H9 (cell line): ENCODE data around the gene KRT5. TPM values are rescaled to one million over a fixed set of nuclear protein-coding genes. Genes with fewer than 3 reads are reported as not detected.

Source experiments
- DNase-seq: peaks from one replicate; pipeline ENCODE4 v3.0.0-alpha.2; 2017
- H2AFZ ChIP-seq: one replicate; pipeline ENCODE4 v1.6.1; 2013; ENCODE audit warnings: mild to moderate bottlenecking, low read length, control low read depth, moderate library complexity
- H2AK5ac ChIP-seq: 2 replicates; pipeline ENCODE4 v1.6.1; 2013; ENCODE audit warnings: low read length, control low read depth, mixed read lengths; ENCODE audit not compliant: insufficient read length
- H2BK120ac ChIP-seq: one replicate; pipeline ENCODE4 v1.6.1; 2013; ENCODE audit warnings: low read depth, mild to moderate bottlenecking, low read length, control low read depth, inconsistent platforms; ENCODE audit not compliant: poor library complexity, severe bottlenecking
- H2BK12ac ChIP-seq: 2 replicates; pipeline ENCODE4 v1.6.1; 2013; ENCODE audit warnings: low read length, control low read depth, mixed read lengths, low read depth; ENCODE audit not compliant: insufficient read length
- H2BK15ac ChIP-seq: 2 replicates; pipeline ENCODE4 v1.6.1; 2013; ENCODE audit warnings: low read depth, low read length, control low read depth
- H2BK20ac ChIP-seq: one replicate; pipeline ENCODE4 v1.6.1; 2013; ENCODE audit warnings: low read depth, mild to moderate bottlenecking, low read length, control low read depth, inconsistent platforms; ENCODE audit not compliant: poor library complexity, severe bottlenecking
- H2BK5ac ChIP-seq: 2 replicates; pipeline ENCODE4 v1.6.1; 2013; ENCODE audit warnings: low read length, control low read depth, mixed read lengths; ENCODE audit not compliant: insufficient read length
- H3K14ac ChIP-seq: 2 replicates; pipeline ENCODE4 v1.6.1; 2013; ENCODE audit warnings: low read length, control low read depth; ENCODE audit not compliant: insufficient read depth
- H3K18ac ChIP-seq: 2 replicates; pipeline ENCODE4 v1.6.1; 2013; ENCODE audit warnings: low read depth, mild to moderate bottlenecking, mixed read lengths, low read length, control low read depth; ENCODE audit not compliant: insufficient read length
- H3K23ac ChIP-seq: 2 replicates; pipeline ENCODE4 v1.6.1; 2013; ENCODE audit warnings: low read length, control low read depth, mixed read lengths, low read depth; ENCODE audit not compliant: insufficient read length
- H3K23me2 ChIP-seq: 2 replicates; pipeline ENCODE4 v1.6.1; 2013; ENCODE audit warnings: low read depth, mild to moderate bottlenecking, mixed read lengths, low read length, control low read depth; ENCODE audit not compliant: insufficient read length, poor library complexity, severe bottlenecking
- H3K27ac ChIP-seq: 2 replicates; pipeline ENCODE4 v1.5.1; 2013; ENCODE audit warnings: low read length, control low read depth, mixed read lengths, low read depth; ENCODE audit not compliant: insufficient read length
- H3K27me3 ChIP-seq: 2 replicates; pipeline ENCODE4 v1.6.1; 2013; ENCODE audit warnings: low read length, control low read depth, inconsistent platforms; ENCODE audit not compliant: insufficient read depth
- H3K4ac ChIP-seq: 2 replicates; pipeline ENCODE4 v1.6.1; 2013; ENCODE audit warnings: low read depth, mild to moderate bottlenecking, control low read depth, inconsistent platforms, low read length, moderate library complexity
- H3K4me1 ChIP-seq: 2 replicates; pipeline ENCODE4 v1.6.1; 2013; ENCODE audit warnings: low read length, control low read depth, inconsistent platforms; ENCODE audit not compliant: insufficient read depth
- H3K4me2 ChIP-seq: 2 replicates; pipeline ENCODE4 v1.6.1; 2013; ENCODE audit warnings: low read length, control low read depth, mixed read lengths; ENCODE audit not compliant: insufficient read length, insufficient read depth
- H3K56ac ChIP-seq: 2 replicates; pipeline ENCODE4 v1.6.1; 2013; ENCODE audit warnings: low read depth, mild to moderate bottlenecking, mixed read lengths, low read length, control low read depth; ENCODE audit not compliant: insufficient read length
- H3K79me1 ChIP-seq: 2 replicates; pipeline ENCODE4 v1.6.1; 2013; ENCODE audit warnings: low read depth, mild to moderate bottlenecking, moderate library complexity, low read length, control low read depth, inconsistent platforms; ENCODE audit not compliant: insufficient read depth, poor library complexity, severe bottlenecking
- H3K79me2 ChIP-seq: 2 replicates; pipeline ENCODE4 v1.6.1; 2013; ENCODE audit warnings: low read length, control low read depth, inconsistent platforms; ENCODE audit not compliant: insufficient read depth
- H3K9ac ChIP-seq: 2 replicates; pipeline ENCODE4 v1.6.1; 2013; ENCODE audit warnings: low read length, control low read depth, mixed read lengths; ENCODE audit not compliant: insufficient read length; ENCODE audit errors: extremely low read depth
- H3K9me3 ChIP-seq: one replicate; pipeline ENCODE4 v1.6.1; 2013; ENCODE audit warnings: low read depth, low read length, inconsistent platforms; ENCODE audit not compliant: control insufficient read depth
- H3T11ph ChIP-seq: one replicate; pipeline ENCODE4 v1.6.1; 2013; ENCODE audit warnings: mild to moderate bottlenecking, low read length, control low read depth, inconsistent platforms
- H4K20me1 ChIP-seq: one replicate; pipeline ENCODE4 v1.6.1; 2013; ENCODE audit not compliant: control insufficient read depth, insufficient read length, insufficient read depth
- H4K5ac ChIP-seq: 2 replicates; pipeline ENCODE4 v1.6.1; 2013; ENCODE audit warnings: low read depth, mild to moderate bottlenecking, mixed read lengths, low read length, control low read depth; ENCODE audit not compliant: insufficient read length
- H4K8ac ChIP-seq: replicated peaks from 2 replicates; pipeline ENCODE4 v1.6.1; 2013; ENCODE audit warnings: low read length, control low read depth, mixed read lengths, low read depth; ENCODE audit not compliant: insufficient read length
- H4K91ac ChIP-seq: 2 replicates; pipeline ENCODE4 v1.6.1; 2013; ENCODE audit warnings: low read depth, mild to moderate bottlenecking, moderate library complexity, mixed read lengths, low read length, control low read depth; ENCODE audit not compliant: insufficient read length
- H3K27ac Mint-ChIP-seq, 3 experiments: 2 replicates in 2 of 3; 3 replicates in 1 of 3; pipeline ENCODE4 v1.8.0; 2020 to 2021; ENCODE audit warnings: mixed read lengths in 3 of 3, mild to moderate bottlenecking in 1 of 3, moderate library complexity in 1 of 3
- H3K27me3 Mint-ChIP-seq: 2 replicates; pipeline ENCODE4 v1.8.0; 2021; ENCODE audit warnings: low read depth, mild to moderate bottlenecking, moderate library complexity, mixed read lengths
- H3K36me3 Mint-ChIP-seq, 3 experiments: 2 replicates in 2 of 3; 3 replicates in 1 of 3; pipeline ENCODE4 v1.8.0; 2020 to 2021; ENCODE audit warnings: low read depth in 3 of 3, mixed read lengths in 3 of 3; ENCODE audit not compliant: insufficient read depth in 1 of 3
- H3K4me1 Mint-ChIP-seq, 2 experiments: 2 replicates each; pipeline ENCODE4 v1.8.0; 2020; ENCODE audit warnings: mixed read lengths in 2 of 2
- H3K4me3 Mint-ChIP-seq, 2 experiments: 2 replicates in 1 of 2; 3 replicates in 1 of 2; pipeline ENCODE4 v1.8.0; 2020 to 2021; ENCODE audit warnings: mild to moderate bottlenecking in 2 of 2, mixed read lengths in 2 of 2, moderate library complexity in 1 of 2
- H3K9me3 Mint-ChIP-seq, 2 experiments: 2 replicates in 1 of 2; 3 replicates in 1 of 2; pipeline ENCODE4 v1.8.0; 2020; ENCODE audit warnings: mild to moderate bottlenecking in 2 of 2, mixed read lengths in 2 of 2, moderate library complexity in 1 of 2
- WGBS: extraction: QIAGEN DNeasy Blood & Tissue Kit; methylation state at CpG from one replicate; pipeline ENCODE4 v1.1.7; 2013; ENCODE audit warnings: missing lambda C conversion rate, low lambda C conversion rate, mixed read lengths; ENCODE audit not compliant: insufficient read length; ENCODE audit errors: extremely low coverage; 5-methylcytosine and 5-hydroxymethylcytosine counted together
- total RNA-seq: library from RNA; stranded (reverse); gene quantifications from 2 replicates; pipeline ENCODE4 v1.2.1, GENCODE V29; 2021
- TF ChIP-seq, protein P1 (sequence below): fragments of 200-600 bp; sonication (generic); conservative IDR thresholded peaks from 3 replicates; pipeline ENCODE4 v1.8.0; 2021; ENCODE audit warnings: antibody characterized with exemption, mild to moderate bottlenecking

Gene KRT5
- total RNA-seq, 1 experiment from 2014 or later, result not detected

DNA sequence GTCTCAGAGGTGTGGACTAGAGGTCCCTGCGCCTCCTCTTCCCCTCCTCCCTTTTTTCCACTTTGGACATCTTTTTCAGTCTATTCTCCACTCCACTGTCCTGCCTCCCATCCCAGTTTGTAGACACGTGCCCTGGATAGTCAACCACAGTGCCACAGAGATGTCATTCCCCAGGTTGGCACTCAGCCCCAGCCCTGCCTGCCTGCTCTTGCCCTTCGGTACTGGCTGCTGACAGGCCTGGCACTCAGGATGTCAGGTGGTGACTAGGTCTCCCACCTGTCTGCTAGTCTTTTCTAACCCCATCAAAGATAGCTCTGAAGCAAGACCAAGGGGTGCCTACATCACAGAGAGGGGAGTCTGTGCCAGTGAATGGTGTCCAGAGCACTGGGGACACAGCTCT lies 16.9 kb upstream of the KRT5 start:
- Histone ChIP-seq H2BK20ac (no peak overlapping the region), H4K91ac (no peak overlapping the region), H3T11ph (no peak overlapping the region), H3K27ac (no peak overlapping the region), H3K14ac (no peak overlapping the region; the same call in 1 of the 2 replicates), H4K5ac (no peak overlapping the region), H2BK5ac (no peak overlapping the region), H2BK12ac (no peak overlapping the region), H3K56ac (no peak overlapping the region), H3K79me2 (no peaks in the 10 kb centered on the region), H3K4ac (no peak overlapping the region), H4K8ac (no peak overlapping the region), H2BK15ac (no peak overlapping the region), H2AK5ac (no peak overlapping the region), H3K4me1 (no peaks in the 10 kb centered on the region), H3K9ac (no peak overlapping the region), H3K23me2 (no peaks in the 10 kb centered on the region), H3K18ac (no peak overlapping the region), H3K4me2 (no peak overlapping the region), H3K23ac (no peak overlapping the region), H3K9me3 (no peaks in the 10 kb centered on the region), H2AFZ (no peak overlapping the region), H3K79me1 (no peaks in the 10 kb centered on the region), H2BK120ac (no peak overlapping the region), H3K27me3 (no peaks in the 10 kb centered on the region), H4K20me1 (no peaks in the 10 kb centered on the region)
- Mint-ChIP-seq H3K36me3 (no peaks in the 10 kb centered on the region), H3K9me3 (no peaks in the 10 kb centered on the region), H3K27me3 (peaks cover 2% of the 10 kb centered on the region; the same call in 1 of the 2 replicates), H3K4me3 (no peak overlapping the region), H3K27ac (no peak overlapping the region; a peak in 1 of 7 replicates), H3K4me1 (peaks cover 5 to 6% of the 10 kb centered on the region in 2 experiments; a peak in 3 of 4 replicates)
- DNase-seq, result no peak
- TF ChIP-seq, protein P1, sequence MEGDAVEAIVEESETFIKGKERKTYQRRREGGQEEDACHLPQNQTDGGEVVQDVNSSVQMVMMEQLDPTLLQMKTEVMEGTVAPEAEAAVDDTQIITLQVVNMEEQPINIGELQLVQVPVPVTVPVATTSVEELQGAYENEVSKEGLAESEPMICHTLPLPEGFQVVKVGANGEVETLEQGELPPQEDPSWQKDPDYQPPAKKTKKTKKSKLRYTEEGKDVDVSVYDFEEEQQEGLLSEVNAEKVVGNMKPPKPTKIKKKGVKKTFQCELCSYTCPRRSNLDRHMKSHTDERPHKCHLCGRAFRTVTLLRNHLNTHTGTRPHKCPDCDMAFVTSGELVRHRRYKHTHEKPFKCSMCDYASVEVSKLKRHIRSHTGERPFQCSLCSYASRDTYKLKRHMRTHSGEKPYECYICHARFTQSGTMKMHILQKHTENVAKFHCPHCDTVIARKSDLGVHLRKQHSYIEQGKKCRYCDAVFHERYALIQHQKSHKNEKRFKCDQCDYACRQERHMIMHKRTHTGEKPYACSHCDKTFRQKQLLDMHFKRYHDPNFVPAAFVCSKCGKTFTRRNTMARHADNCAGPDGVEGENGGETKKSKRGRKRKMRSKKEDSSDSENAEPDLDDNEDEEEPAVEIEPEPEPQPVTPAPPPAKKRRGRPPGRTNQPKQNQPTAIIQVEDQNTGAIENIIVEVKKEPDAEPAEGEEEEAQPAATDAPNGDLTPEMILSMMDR, result no peak
- no CpG with 5 or more reads among the region's 3 CpGs for WGBS
